ENCODE data around the gene WDCP.

DNA sequence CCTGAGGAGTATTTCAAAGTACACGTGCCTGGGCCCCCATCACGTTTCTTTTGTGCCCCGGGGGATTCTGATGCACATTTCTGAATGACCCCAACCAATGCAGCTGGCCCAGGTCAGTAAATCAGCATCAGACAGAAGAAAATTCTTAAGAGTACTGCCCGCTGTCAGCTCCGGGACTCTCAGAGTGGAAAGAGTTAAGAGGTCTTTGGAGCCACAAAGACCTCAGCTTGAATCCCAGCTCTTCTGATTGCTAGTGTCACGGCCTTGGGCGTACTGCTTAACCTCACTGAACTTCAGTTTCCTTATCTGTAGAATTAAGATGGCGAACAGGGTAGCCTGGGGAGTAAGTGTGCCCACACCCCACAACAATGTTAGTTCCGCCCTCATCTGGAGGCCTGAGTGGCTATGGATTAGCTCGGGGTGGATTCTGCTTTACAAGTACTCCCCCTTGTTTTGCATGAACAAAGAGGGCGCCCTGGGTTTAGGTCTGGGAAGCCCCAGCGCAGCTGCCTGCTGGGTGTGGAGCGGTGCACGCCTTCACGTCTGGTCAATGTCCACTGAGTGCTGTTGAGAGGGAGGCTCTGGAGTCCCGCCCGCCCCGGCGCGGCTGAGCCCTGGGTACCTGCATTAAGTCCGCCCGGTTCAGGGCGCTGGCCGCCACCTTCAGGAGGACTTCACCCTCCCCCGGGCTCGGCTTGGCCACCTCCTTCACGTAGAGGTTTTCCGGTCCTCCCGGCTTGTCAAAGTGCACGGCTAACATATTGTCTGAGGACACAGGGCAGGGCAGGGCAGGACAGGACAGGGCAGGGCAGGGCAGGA lies 36.6 kb upstream of the WDCP start:
- TF ChIP-seq, protein P1, sequence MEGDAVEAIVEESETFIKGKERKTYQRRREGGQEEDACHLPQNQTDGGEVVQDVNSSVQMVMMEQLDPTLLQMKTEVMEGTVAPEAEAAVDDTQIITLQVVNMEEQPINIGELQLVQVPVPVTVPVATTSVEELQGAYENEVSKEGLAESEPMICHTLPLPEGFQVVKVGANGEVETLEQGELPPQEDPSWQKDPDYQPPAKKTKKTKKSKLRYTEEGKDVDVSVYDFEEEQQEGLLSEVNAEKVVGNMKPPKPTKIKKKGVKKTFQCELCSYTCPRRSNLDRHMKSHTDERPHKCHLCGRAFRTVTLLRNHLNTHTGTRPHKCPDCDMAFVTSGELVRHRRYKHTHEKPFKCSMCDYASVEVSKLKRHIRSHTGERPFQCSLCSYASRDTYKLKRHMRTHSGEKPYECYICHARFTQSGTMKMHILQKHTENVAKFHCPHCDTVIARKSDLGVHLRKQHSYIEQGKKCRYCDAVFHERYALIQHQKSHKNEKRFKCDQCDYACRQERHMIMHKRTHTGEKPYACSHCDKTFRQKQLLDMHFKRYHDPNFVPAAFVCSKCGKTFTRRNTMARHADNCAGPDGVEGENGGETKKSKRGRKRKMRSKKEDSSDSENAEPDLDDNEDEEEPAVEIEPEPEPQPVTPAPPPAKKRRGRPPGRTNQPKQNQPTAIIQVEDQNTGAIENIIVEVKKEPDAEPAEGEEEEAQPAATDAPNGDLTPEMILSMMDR (IDR thresholded peaks at IDR 0.05; ENCODE audit: poor library complexity, severe bottlenecking) = no peak
- TF ChIP-seq POLR2AphosphoS5 (IDR thresholded peaks at IDR 0.05) (no peak), MXI1 (conservative IDR thresholded peaks at IDR 0.05; ENCODE audit: poor library complexity, severe bottlenecking) (no peak)
